ENCODE results near the gene LRRC46.
A peak's percentile ranks its signal among the peaks of the same experiment; 100 is the strongest.

GRCh38 chr17:47831003-47831933 lies at the start of gene LRRC46, which contains the start of gene MRPL10:
- TF ChIP-seq CSRNP3 (CRISPR knock-in tag; IDR thresholded peaks at IDR 0.05) (0 out of 2 replicates have a peak, but pooled peaks have one; percentile 42), ARNTL (CRISPR knock-in tag; IDR thresholded peaks at IDR 0.05; ENCODE audit: borderline replicate concordance, low read depth) (no peak)
